ENCODE data around the gene POLR2A.

Gene POLR2A

GRCh38 chr17:7484067-7484918 lies at the start of gene POLR2A:
Gene POLR2A (plus strand): TSS chr17:7484366.
- Histone ChIP-seq H3K4me1 (ENCODE audit: insufficient read depth, poor library complexity, severe bottlenecking) (peaks cover 14% of the 10 kb centered on the region), H3K4me3 (ENCODE audit: severe bottlenecking) (peak within 1 kb of the TSS; percentile 72), H3K9me3 (ENCODE audit: severe bottlenecking) (no peaks in the 10 kb centered on the region), H3K36me3 (ENCODE audit: low read depth) (0 out of 2 replicates have a peak, but pooled peaks cover 3% of the 10 kb centered on the region), H3K27ac (ENCODE audit: poor library complexity, severe bottlenecking) (peak within 1 kb of the TSS; percentile 84), H3K27me3 (ENCODE audit: insufficient read depth, poor library complexity, severe bottlenecking) (no peaks in the 10 kb centered on the region)
- no peak for TF ChIP-seq CTCF (IDR thresholded peaks at IDR 0.05; ENCODE audit: poor library complexity, severe bottlenecking)
- ATAC-seq (ENCODE audit: low read depth) (peak; percentile 66), DNase-seq (ENCODE audit: low spot score) (peak; percentile 93)

DNA sequence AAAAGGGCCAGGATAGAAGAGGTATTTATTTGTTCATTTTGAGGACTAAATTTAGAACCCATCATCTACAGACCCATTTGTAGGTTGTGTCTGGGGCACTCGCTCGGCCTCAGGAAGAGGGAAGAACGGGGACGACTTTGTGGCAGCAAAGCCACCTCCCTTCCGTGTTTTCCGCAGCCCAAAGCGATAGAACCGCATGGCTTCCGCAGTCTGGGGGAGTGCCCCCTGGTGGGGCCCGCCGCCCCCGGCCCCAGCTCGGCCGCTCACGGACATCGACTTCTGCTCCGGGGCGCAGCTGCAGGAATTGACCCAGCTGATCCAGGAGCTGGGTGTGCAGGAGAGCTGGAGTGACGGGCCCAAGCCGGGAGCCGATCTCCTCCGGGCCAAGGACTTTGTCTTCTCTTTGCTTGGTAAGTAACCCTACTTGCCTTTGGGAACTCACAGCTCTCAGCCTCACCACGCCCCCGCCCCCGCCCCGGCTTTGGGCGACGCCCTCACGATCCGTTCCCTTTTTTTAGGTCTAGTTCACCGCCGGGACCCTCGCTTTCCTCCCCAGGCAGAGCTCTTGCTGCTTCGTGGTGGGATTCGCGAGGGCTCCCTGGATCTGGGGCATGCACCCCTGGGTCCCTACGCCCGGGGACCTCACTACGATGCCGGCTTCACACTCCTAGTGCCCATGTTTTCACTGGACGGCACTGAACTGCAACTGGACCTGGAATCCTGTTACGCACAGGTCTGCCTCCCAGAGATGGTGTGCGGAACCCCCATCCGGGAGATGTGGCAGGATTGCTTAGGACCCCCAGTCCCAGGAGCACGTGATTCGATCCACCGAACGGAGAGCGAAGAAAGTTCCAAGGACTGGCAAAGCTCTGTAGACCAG lies 48.2 kb upstream of the POLR2A start:
- peak; percentile 27 for TF ChIP-seq CTCF (IDR thresholded peaks at IDR 0.05; ENCODE audit: poor library complexity, severe bottlenecking)
- Histone ChIP-seq H3K4me1 (ENCODE audit: insufficient read depth, poor library complexity, severe bottlenecking) (peaks cover 4% of the 10 kb centered on the region), H3K27me3 (ENCODE audit: insufficient read depth, poor library complexity, severe bottlenecking) (no peaks in the 10 kb centered on the region), H3K9me3 (ENCODE audit: severe bottlenecking) (no peaks in the 10 kb centered on the region), H3K4me3 (ENCODE audit: severe bottlenecking) (peak overlapping the region; percentile 44), H3K27ac (ENCODE audit: poor library complexity, severe bottlenecking) (peak overlapping the region; percentile 82), H3K36me3 (ENCODE audit: low read depth) (no peaks in the 10 kb centered on the region)
- DNase-seq (ENCODE audit: low spot score) = peak; percentile 70
- peak; percentile 5 for ATAC-seq (ENCODE audit: low read depth)

DNA sequence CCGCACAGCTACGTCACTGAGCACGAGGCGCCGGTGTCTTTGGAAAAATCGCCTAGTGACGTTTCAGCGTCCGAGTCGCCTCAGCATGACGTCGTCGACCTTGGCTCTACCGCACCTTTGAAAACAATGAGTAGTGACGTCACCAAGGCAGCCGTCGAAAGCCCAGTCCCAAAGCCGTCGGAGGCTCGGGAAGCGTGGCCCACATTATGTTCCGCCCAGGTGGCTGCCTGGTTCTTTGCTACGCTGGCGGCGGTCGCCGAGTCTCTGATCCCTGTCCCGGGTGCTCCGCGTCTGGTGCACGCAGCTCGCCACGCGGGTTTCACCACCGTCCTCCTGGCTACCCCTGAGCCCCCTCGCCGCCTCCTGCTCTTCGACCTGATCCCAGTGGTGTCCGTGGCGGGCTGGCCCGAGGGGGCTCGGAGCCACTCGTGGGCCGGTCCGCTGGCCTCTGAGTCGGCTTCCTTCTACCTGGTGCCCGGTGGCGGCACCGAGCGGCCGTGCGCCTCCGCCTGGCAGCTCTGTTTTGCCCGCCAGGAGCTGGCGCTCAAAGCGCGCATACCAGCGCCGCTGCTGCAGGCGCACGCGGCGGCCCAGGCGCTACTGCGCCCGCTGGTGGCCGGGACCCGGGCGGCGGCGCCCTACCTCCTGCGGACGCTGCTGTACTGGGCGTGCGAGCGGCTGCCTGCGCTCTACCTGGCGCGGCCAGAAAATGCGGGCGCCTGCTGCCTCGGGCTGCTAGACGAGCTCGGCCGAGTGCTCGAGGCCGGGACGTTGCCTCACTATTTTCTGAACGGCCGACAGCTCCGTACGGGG lies 47.4 kb upstream of the POLR2A start:
- no peaks in the 10 kb centered on the region for H3K36me3 ChIP-seq (ENCODE audit: low read depth)
- DNase-seq (ENCODE audit: low spot score) (peak; percentile 80), ATAC-seq (ENCODE audit: low read depth) (peak; percentile 52)
- H3K4me3 ChIP-seq (ENCODE audit: severe bottlenecking) = peak overlapping the region; percentile 44
- peak overlapping the region; percentile 82 for H3K27ac ChIP-seq (ENCODE audit: poor library complexity, severe bottlenecking)
- H3K4me1 ChIP-seq (ENCODE audit: insufficient read depth, poor library complexity, severe bottlenecking) = peaks cover 5% of the 10 kb centered on the region
- H3K27me3 ChIP-seq (ENCODE audit: insufficient read depth, poor library complexity, severe bottlenecking) = no peaks in the 10 kb centered on the region
- TF ChIP-seq CTCF (IDR thresholded peaks at IDR 0.05; ENCODE audit: poor library complexity, severe bottlenecking) = peak; percentile 98
- H3K9me3 ChIP-seq (ENCODE audit: severe bottlenecking) = no peaks in the 10 kb centered on the region

DNA sequence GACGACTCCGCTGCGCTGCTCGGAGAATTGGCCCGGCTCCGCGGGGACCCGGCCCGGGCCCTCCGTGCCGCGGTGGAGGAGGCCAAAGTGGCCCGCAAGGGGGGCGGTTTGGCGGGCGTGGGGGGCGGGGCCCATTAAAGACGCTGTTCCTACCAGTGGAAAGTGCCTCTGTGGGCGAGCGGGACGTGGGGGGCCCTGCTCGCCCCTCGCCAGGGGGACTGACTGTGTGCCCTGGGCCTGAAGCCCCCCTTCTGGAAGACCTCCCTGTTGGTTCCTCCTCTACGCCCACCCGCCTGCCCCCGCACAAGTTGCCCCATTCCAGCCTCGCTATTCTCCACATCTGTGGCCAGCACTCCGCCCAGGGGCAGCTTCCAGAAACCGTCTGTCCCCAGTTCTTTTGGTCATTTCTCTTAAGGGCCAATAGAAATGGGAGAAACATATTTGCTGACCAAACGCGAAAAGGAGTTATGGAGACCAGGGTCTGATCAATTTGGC lies 46.8 kb upstream of the POLR2A start:
- H3K9me3 ChIP-seq (ENCODE audit: severe bottlenecking) = no peaks in the 10 kb centered on the region
- ATAC-seq (ENCODE audit: low read depth) (no peak), DNase-seq (ENCODE audit: low spot score) (no peak)
- H3K27ac ChIP-seq (ENCODE audit: poor library complexity, severe bottlenecking) = peak overlapping the region; percentile 82
- H3K4me1 ChIP-seq (ENCODE audit: insufficient read depth, poor library complexity, severe bottlenecking) = peaks cover 5% of the 10 kb centered on the region
- H3K27me3 ChIP-seq (ENCODE audit: insufficient read depth, poor library complexity, severe bottlenecking) = no peaks in the 10 kb centered on the region
- TF ChIP-seq CTCF (IDR thresholded peaks at IDR 0.05; ENCODE audit: poor library complexity, severe bottlenecking) = peak; percentile 82
- no peaks in the 10 kb centered on the region for H3K36me3 ChIP-seq (ENCODE audit: low read depth)
- H3K4me3 ChIP-seq (ENCODE audit: severe bottlenecking) = peak overlapping the region; percentile 44
